DMS53 treated with DMSO at 0.1 percent for 48 hours (cell line): ENCODE data around the gene RASSF3.

Experiments used
- DNase-seq: peaks from one replicate; lab custom pipeline; 2025; ENCODE audit not compliant: unreplicated experiment; lab: John Stamatoyannopoulos, UW

Gene RASSF3

DNA sequence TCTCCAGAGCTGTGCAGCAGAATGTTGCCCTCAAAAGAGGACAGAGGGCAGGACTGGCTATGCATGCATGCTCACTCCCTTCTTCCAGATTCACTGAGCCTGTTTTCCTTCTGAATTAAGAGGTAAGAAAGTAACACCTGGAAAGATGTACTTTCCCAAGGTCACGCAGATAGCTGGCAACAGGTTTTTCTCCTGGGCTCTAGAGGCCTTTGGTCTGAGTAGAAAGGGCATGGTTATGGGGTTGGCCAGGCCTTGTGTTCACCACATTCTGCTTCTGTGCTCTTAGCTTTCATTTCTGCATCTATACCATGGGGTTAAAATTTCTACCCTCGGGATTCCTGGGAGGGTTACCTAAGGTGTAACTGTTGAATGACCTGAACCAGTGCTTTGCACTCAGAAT is 57.5 kb downstream of the RASSF3 start:
- DNase-seq = no peak

DNA sequence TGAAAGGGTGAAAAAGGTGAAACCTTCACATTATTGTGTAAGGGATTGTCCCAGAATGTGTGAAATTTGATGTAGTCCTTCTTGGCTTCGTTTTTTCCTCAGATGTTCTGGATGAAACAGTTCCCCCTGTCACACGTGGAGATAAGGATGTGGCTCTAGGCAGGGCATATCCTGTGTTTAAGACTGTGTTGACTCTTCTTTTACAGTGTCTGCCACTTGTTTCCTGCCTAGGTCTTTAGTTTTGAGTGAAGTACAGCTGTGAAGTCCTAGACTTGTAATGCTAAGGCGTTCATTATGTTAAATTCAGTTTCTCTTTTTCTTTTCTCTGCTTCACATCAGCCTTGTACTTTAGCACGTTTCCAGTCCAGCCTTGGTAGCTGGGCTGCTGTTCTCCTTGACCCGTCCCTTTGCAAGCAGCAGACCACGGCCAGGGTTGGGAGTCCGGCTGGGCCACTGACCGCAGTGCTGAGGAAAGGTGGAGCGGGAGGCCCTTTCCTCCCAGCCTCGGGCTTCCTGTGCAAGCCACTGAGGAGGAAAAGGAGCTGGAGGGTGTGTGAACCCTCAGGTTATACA is 59.1 kb downstream of the RASSF3 start:
- DNase-seq = peak; percentile 63

DNA sequence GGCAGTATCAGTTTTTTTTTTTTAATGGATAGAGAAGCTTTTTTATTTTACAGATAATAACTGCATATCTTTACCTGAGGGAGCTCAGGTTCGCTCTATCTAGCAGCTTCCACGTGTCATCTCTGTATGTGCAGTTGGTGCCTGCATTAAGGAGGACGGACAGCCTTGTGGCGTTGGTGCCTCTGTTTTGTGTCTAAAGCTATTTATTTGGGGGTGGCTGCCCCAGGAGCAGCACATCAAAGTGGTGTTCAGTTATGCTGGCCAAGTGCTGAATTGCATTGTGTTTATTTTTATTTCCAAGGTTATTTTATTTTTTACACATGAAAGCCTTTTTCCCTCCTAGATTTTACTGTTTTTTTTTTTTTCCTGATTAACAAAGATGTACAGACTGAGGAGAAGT is 59.7 kb downstream of the RASSF3 start:
- no peak for DNase-seq

- no peak for DNase-seq
Measured at GRCh38 chr12:64670919-64671639, 60.8 kb downstream of the RASSF3 start.

GRCh38 chr12:64671681-64672080 is 61.4 kb downstream of the RASSF3 start:
- DNase-seq = no peak

- peak; percentile 94 for DNase-seq
Measured at GRCh38 chr12:64672925-64673409, 62.7 kb downstream of the RASSF3 start.

DNA sequence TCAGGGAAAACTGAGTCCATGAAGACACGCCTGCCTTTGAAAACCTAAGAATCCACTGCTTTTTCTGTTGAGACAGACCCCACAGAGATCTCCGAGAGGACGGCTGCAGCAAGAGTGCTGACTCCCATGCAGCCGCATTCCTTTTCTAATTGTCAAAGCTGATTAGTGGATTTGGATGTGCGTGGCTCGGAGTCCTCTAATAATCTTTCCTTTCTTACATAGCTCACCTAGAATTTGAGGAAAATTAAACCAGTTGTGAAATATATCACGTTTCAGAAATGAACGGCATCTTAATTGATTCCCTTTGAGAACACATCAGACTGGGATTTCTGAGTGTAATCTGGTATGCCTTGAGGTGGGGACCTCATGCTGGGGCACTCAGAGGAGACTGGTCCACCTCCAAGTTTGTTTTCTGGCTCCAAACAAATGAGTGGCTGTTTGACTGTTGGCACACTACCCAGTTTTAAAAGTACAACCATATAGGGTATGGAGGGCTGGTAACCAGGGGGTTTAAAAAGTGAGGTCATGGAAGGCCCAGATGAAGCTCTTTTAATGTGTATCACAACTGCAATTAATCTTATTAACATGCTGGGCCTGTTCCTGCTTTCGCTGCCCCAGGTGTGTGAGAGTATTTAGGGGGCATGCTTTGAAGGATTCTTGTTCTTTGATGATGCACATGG is 63.3 kb downstream of the RASSF3 start:
- no peak for DNase-seq

- no peak for DNase-seq
Measured at GRCh38 chr12:64674367-64674922, 64.2 kb downstream of the RASSF3 start.

- DNase-seq = no peak
Measured at GRCh38 chr12:64675795-64676194, 65.5 kb downstream of the RASSF3 start.

GRCh38 chr12:64678248-64678647 is 68.0 kb downstream of the RASSF3 start:
- DNase-seq = peak; percentile 16

DNA sequence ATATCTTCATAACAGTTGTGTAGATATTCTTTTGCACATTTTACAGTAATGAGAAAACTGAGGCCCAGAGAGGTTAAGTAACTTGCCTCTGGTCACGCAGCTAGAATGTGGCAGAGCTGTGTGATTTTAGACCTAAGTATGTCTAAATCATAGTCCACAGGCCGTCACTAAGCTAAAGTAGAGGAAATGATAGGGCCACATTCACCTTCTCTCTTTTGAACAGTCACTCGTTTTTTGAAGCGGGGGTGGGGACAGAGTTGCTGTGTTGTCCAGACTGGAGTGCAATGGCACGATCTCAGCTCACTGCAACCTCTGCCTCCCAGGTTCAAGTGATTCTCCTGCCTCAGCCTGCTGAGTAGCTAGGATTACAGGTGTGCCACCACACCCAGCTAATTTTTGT is 68.5 kb downstream of the RASSF3 start:
- DNase-seq = no peak

- no peak for DNase-seq
Measured at GRCh38 chr12:64679487-64680001, 69.2 kb downstream of the RASSF3 start.

DNA sequence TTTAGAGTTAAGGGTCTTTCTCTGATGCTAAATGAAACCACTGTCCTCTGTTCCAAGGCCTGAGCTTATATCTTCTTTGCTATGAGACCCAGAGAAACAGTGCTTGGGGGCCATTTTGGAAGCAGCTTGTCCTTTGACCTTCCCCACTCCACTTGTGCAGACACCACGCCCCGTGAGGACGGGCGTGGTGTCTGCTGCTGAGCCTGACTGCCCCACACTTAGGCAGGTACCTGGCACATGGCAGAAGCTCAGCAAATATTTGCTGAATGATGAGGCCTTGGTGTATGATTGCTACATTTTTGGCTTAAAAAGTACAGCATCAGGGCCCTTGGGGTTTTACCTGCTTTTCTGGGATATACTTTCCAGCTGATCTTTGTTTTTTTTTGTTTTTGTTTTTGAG is 69.9 kb downstream of the RASSF3 start:
- no peak for DNase-seq

DNA sequence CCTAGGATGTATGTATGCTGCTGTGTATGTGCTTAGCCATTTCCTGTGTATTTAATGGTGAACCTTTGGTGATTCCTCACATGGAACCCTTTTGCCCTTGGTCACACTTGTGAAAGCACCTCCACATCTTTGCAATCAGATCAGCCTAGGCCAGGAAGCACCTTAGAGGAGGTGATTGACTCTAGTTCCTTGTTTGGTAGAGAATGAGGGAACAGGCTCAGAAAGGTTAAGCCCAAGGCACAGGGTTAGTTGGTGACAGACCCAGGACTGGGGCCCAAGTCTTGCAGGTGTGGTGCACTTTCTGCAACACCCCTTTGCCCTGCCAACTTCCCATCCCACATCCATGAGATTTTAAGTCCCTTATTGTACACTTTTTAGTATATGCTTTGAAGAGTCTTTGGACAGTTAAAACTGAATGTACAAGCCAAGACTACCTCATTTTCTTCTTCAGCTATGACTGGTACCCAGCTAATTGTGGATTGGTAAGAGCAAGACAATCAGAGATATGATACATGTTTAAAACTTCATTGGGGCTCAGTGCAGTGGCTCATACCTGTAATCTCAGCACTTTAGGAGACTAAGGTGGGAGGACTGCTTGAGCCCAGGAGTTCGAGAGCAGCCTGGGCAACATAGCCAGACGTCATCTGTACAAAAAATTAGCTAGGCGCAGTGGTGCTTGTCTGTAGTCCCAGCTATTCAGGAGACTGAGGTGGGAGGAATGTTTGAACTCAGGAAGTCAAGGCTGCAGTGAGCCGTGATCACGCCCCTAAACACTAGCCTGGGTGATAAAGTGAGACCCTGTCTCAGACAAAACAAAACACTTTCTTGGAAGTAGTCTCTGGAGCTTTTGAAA is 71.1 kb downstream of the RASSF3 start:
- DNase-seq = no peak

DNA sequence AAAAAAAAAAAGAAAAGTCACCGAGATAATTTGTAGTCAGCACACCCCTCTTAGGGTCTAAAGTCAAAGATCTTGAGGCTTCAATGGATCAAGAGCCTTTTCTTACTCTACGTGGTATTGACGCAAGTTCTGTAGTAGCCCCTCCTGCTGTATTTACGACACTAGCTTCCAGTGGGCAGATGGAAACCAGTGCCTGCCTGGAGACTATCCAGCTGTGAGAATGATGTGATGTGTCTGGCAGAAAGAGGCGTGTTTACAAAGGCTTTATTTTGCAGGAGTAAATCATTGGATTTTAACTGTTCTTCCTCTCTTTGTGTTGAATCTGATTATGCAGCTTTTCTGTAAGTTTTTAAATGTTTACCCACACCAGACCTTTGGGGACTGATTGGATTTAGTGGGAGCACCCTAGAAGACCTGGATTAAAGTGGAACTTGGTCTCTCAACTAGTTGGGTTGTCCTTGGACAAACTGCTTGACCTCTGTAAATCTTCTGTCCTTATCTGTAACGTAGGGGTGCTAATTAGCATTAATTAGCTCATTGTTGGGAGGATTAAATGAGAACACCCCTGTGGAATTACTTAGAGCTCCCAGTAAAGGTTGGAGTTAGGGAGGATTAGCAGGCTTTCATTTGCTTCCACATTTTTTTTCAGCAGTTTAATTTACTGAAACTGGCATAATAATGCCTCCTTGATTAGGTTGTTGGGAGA is 72.4 kb downstream of the RASSF3 start:
- DNase-seq = no peak

DNA sequence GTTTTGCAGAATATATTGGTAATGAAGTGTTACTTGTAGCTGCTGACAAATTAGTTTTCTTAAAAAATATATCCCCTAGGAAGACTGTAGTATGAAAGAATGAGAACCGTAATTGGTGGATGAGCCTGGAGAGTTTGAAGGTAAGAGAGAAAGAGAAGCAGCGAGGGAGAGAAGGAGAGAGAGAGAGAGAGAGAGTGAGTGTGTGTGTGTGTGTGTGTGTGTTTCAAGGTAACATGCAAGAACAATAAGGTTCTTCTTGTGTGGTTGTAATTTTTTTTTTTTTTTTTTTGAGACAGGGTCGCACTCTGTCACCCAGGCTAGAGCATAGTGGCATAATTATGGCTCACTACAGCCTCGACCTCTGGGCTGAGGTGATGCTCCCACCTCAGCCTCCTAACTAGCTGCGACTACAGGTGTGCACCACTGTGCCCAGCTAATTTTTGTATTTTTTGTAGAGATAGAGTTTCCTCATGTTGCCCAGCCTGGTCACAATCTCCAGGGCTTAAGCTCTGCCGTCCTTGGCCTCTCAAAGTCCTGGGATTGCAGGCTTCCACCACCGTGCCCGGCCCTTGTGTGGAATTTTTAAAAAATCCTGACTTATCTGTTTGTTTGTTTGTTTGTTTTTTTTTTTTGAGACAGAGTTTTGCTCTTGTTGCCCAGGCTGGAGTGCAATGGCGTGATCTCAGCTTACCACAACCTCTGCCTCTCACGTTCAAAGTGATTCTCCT is 73.7 kb downstream of the RASSF3 start:
- DNase-seq = no peak

DNA sequence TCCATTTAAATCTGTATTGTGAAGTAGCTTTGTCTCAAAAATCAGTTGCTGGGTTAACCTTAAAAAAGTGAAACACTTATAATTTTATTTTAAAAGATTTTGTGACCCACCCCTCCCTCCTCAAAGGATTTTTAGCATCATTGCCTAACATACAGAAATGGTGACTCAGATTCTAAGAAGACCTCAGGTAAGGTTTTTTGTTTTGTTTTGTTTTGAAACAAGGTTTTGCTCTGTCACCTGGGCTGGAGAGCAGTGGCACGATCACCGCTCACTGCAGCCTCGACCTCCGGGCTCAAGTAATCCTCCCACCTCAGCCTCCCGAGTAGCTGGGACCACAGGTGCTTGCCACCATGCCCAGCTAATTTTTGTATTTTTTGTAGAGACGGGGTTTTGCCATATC is 74.8 kb downstream of the RASSF3 start:
- DNase-seq = no peak

DNA sequence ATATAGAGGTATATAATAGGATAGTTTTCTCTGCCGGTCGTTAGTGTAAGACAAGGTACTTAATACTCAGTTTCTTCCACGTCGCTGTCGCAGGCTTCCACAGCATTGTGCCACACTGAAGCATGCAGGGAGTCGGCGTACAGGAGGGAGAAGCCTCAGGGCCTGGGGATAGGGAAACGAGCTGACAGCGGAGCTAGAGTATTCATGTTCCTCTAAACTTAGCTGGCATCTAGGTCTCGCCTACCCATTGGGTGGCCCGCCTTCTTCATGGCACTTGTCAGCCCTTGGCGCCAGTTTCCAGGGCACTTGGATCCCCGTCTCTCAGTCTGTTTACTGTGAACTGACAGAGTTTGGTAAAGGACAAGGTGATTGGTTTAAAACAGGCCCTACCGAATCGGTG is 75.3 kb downstream of the RASSF3 start:
- no peak for DNase-seq

GRCh38 chr12:64687816-64688215 is 77.5 kb downstream of the RASSF3 start:
- no peak for DNase-seq

GRCh38 chr12:64688219-64688618 is 77.9 kb downstream of the RASSF3 start:
- no peak for DNase-seq
